HepG2 (cell line): ENCODE measurements around the gene ARHGAP26. TPM values are rescaled to one million over a fixed set of nuclear protein-coding genes. Genes with fewer than 3 reads are reported as not detected.

Experiments
- CBX1 ChIP-seq: IDR thresholded peaks from one replicate; pipeline ENCODE4 v1.6.1; 2016; ENCODE audit warnings: antibody characterized with exemption, low read depth
- GATA4 ChIP-seq: sonication (generic); IDR thresholded peaks from 2 replicates; pipeline ENCODE4 v1.6.1; 2016; ENCODE audit warnings: antibody characterized with exemption, low read depth, borderline replicate concordance
- HMGXB3 ChIP-seq: sonication (generic); formaldehyde crosslinking; IDR thresholded peaks from 2 replicates; pipeline ENCODE4 v1.4.0; 2020; ENCODE audit warnings: missing genetic modification reagents, borderline replicate concordance
- HOMEZ ChIP-seq: IDR thresholded peaks from 2 replicates; pipeline ENCODE4 v1.6.1; 2016; ENCODE audit warnings: low read depth
- HOXA3 ChIP-seq: sonication (generic); formaldehyde crosslinking; IDR thresholded peaks from 2 replicates; pipeline ENCODE4 v1.5.0; 2020; ENCODE audit warnings: missing genetic modification reagents
- NFE2L1 ChIP-seq: sonication (generic); formaldehyde crosslinking; IDR thresholded peaks from 2 replicates; pipeline ENCODE4 v1.4.0; 2020; ENCODE audit warnings: missing genetic modification reagents, mild to moderate bottlenecking, borderline replicate concordance
- PHB2 ChIP-seq: fragments of 450-650 bp; IDR thresholded peaks from 2 replicates; pipeline ENCODE4 v1.6.1; 2018; ENCODE audit not compliant: partially characterized antibody
- PTBP1 ChIP-seq: fragments of 200-400 bp; formaldehyde crosslinking; IDR thresholded peaks from 2 replicates; pipeline ENCODE4 v1.6.1; 2018; ENCODE audit warnings: low read length, low read depth; ENCODE audit not compliant: poor library complexity, severe bottlenecking
- TCF12 ChIP-seq, 2 experiments: fragments of 450-650 bp in 1 of 2; sonication (generic) in 1 of 2; formaldehyde crosslinking in 1 of 2; IDR thresholded peaks; 2 replicates each; pipeline versions ENCODE4 v1.6.1 to v1.8.0; 2017 to 2022; ENCODE audit warnings: antibody characterized with exemption in 1 of 2, mild to moderate bottlenecking in 1 of 2, missing genetic modification reagents in 1 of 2, moderate library complexity in 1 of 2
- ZBTB1 ChIP-seq: sonication (generic); formaldehyde crosslinking; IDR thresholded peaks from 2 replicates; pipeline ENCODE4 v1.4.0; 2020; ENCODE audit warnings: missing genetic modification reagents, borderline replicate concordance
- ZFP36L2 ChIP-seq: sonication (generic); formaldehyde crosslinking; IDR thresholded peaks from 2 replicates; pipeline ENCODE4 v1.4.0; 2020; ENCODE audit warnings: missing genetic modification reagents
- ZKSCAN1 ChIP-seq: fragments of 150-350 bp; IDR thresholded peaks from 2 replicates; pipeline ENCODE4 v1.6.1; 2014; ENCODE audit warnings: low read length
- ZNF10 ChIP-seq: sonication (generic); formaldehyde crosslinking; IDR thresholded peaks from 2 replicates; pipeline ENCODE4 v1.4.0; 2020; ENCODE audit warnings: mild to moderate bottlenecking, low read depth, missing genetic modification reagents, borderline replicate concordance
- ZNF121 ChIP-seq: sonication (generic); formaldehyde crosslinking; IDR thresholded peaks from 2 replicates; pipeline ENCODE4 v1.5.0; 2020; ENCODE audit warnings: mild to moderate bottlenecking, missing genetic modification reagents
- ZNF18 ChIP-seq: sonication (generic); formaldehyde crosslinking; IDR thresholded peaks from 2 replicates; pipeline ENCODE4 v1.8.0; 2022; ENCODE audit warnings: mild to moderate bottlenecking, missing genetic modification reagents; ENCODE audit not compliant: insufficient replicate concordance
- ZNF256 ChIP-seq: sonication (generic); formaldehyde crosslinking; conservative IDR thresholded peaks from 2 replicates; pipeline ENCODE4 v1.4.0; 2020; ENCODE audit warnings: missing genetic modification reagents
- ZNF326 ChIP-seq: sonication (generic); formaldehyde crosslinking; IDR thresholded peaks from 2 replicates; pipeline ENCODE4 v1.4.0; 2020; ENCODE audit warnings: missing genetic modification reagents, borderline replicate concordance
- ZNF749 ChIP-seq: sonication (generic); formaldehyde crosslinking; IDR thresholded peaks from 2 replicates; pipeline ENCODE4 v1.8.0; 2022; ENCODE audit warnings: mild to moderate bottlenecking, missing genetic modification reagents, moderate library complexity, borderline replicate concordance
- ZNF839 ChIP-seq: sonication (generic); formaldehyde crosslinking; IDR thresholded peaks from 2 replicates; pipeline ENCODE4 v1.4.0; 2020; ENCODE audit warnings: missing genetic modification reagents, mild to moderate bottlenecking, borderline replicate concordance
- ZZZ3 ChIP-seq: sonication (generic); formaldehyde crosslinking; IDR thresholded peaks from 2 replicates; pipeline ENCODE4 v1.4.0; 2020; ENCODE audit warnings: missing genetic modification reagents, mild to moderate bottlenecking, borderline replicate concordance
- polyA plus RNA-seq, 8 experiments: library from polyadenylated mRNA; depleted of rRNA in 3 of 8; stranded (reverse) in 7 of 8; unstranded in 1 of 8; fragments of >200 nt; fragmentation: Illumina TruSeq in 4 of 8; extraction: Trizol in 4 of 8; gene quantifications; 2 replicates each; pipeline versions ENCODE4 v1.2.1 to v1.2.3, GENCODE V29; 2011 to 2016; ENCODE audit warnings: low read depth in 4 of 8, missing spikeins in 1 of 8, mixed read lengths in 1 of 8; ENCODE audit not compliant: insufficient read depth in 1 of 8
- total RNA-seq, 5 experiments: library from RNA; depleted of rRNA; stranded (reverse); fragments of >200 nt; fragmentation: Illumina TruSeq; extraction: Trizol; gene quantifications; 2 replicates each; pipeline ENCODE4 v1.2.3, GENCODE V29; 2016; ENCODE audit warnings: low read depth in 1 of 5
- TF ChIP-seq, protein P1 (sequence below): sonication (generic); formaldehyde crosslinking; IDR thresholded peaks from 2 replicates; pipeline ENCODE4 v1.4.0; 2020; ENCODE audit warnings: mild to moderate bottlenecking, missing genetic modification reagents

The ARHGAP26 gene
- total and polyA plus RNA-seq, 2 of the 13 experiments (the other 11 are each of a cell fraction or from before 2014, with no cell fraction given): 9.6 to 18.2 TPM

DNA sequence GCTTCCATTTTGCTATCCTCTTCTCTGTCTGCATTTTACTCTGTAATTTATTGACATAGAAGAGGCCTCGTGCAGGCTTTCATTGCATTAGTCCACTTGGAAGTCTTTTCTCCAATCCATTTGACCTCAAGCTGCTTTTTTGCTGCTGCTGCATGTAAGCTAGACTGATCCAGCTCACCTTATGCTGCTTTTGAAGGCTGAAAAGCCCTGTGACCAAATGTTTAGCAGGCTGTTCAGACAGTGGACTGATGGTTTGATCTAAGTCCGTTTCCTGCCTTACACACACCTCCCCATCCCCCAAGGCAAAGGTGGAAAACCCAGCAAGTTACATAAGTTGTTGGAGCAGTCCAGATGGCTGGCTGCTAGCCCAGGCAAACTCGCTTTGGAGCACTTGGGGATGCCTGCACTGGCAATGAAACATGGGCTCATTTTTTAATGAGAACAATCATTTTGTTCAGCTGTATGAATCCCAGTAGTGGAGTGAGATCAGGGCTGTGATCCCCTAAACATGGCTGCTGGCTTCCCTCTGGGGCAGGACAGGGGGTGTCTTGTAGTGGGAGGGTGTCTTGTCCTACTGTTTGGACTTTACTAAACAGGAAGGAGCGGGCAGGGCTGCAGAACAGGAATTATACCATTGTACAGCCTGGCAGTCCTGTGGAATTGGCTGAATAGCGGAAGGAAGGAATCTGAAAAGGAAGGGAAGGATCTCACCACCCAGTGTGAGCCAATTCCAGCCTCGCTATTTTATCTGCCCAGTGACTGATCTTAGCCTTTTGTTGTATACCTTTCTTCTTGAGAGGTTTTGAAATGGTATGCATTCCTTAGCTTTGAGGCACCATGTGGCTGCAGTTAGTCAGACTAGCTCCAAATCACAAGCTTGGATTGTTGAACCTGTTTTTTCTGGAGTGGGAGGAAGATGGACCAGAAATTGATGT is 212.0 kb downstream of the ARHGAP26 start (continued):
- TF ChIP-seq HOXA3 (CRISPR knock-in tag) (peak; percentile 66; the same call in 1 of the 2 replicates), GATA4 (no peak), ZNF10 (no peak), ZNF121 (CRISPR knock-in tag) (no peak), ZFP36L2 (no peak), ZBTB1 (CRISPR knock-in tag) (no peak), ZZZ3 (CRISPR knock-in tag) (no peak), PTBP1 (no peak), ZNF18 (CRISPR knock-in tag) (peak; percentile 63), ZNF326 (no peak), ZKSCAN1 (no peak), HOMEZ (peak; percentile 88), ZNF749 (CRISPR knock-in tag) (no peak), TCF12 (IDR thresholded peaks at IDR 0.05) (no peak), TCF12 (CRISPR knock-in tag; IDR thresholded peaks at IDR 0.05) (no peak), ZNF256 (CRISPR knock-in tag) (no peak), PHB2 (no peak), CBX1 (no peak), ZNF839 (CRISPR knock-in tag) (no peak), NFE2L1 (no peak), HMGXB3 (CRISPR knock-in tag) (peak; percentile 50; the same call in 1 of the 2 replicates)
- TF ChIP-seq, protein P1, sequence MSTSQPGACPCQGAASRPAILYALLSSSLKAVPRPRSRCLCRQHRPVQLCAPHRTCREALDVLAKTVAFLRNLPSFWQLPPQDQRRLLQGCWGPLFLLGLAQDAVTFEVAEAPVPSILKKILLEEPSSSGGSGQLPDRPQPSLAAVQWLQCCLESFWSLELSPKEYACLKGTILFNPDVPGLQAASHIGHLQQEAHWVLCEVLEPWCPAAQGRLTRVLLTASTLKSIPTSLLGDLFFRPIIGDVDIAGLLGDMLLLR (CRISPR knock-in tag): no peak
